OCI-LY7 (cell line): ENCODE results near the gene KRT23. TPM values are rescaled to one million over a fixed set of nuclear protein-coding genes. Genes with fewer than 3 reads are reported as not detected.

ENCODE experiments used
- BruUV-seq: library from RNA; stranded (reverse); fragments of 400-500 nt; replicated peaks from 2 replicates; lab custom pipeline; 2021; lab: Mats Ljungman, UMichigan
- CTCF ChIA-PET: fragments of 300-600 bp; sonication (Branson Sonifier 250); formaldehyde crosslinking; loops from one replicate; lab custom pipeline; 2022; ENCODE audit warnings: antibody characterized with exemption; ENCODE audit not compliant: unreplicated experiment; lab: Charles Lee
- POLR2A ChIA-PET: fragments of 300-600 bp; sonication (Branson Sonifier 250); formaldehyde crosslinking; loops from one replicate; lab custom pipeline; 2022; ENCODE audit warnings: antibody characterized with exemption; lab: Charles Lee
- DNase-seq: peaks from one replicate; pipeline ENCODE4 v3.0.0-alpha.2; 2015; ENCODE audit warnings: low spot score
- H2AFZ ChIP-seq: fragments of 200-600 bp; sonication (generic), shearing (Covaris generic); 2 replicates; pipeline ENCODE4 v1.6.1; 2014; ENCODE audit warnings: mild to moderate bottlenecking, antibody characterized with exemption, low read length, moderate library complexity
- H3K27ac ChIP-seq: fragments of 200-600 bp; sonication (generic); 2 replicates; pipeline ENCODE4 v1.5.1; 2014; ENCODE audit warnings: mixed run types, low read depth, mild to moderate bottlenecking, moderate library complexity, low read length, inconsistent platforms; ENCODE audit not compliant: poor library complexity, severe bottlenecking
- H3K36me3 ChIP-seq: fragments of 200-600 bp; sonication (generic); 2 replicates; pipeline ENCODE4 v1.6.1; 2014; ENCODE audit warnings: mild to moderate bottlenecking, antibody characterized with exemption, low read length, moderate library complexity, mixed read lengths; ENCODE audit not compliant: insufficient read depth
- H3K4me1 ChIP-seq: fragments of 200-600 bp; sonication (generic); 2 replicates; pipeline ENCODE4 v1.5.1; 2014; ENCODE audit warnings: mild to moderate bottlenecking, low read length; ENCODE audit not compliant: insufficient read depth, poor library complexity, severe bottlenecking
- H3K4me2 ChIP-seq: fragments of 200-600 bp; sonication (generic); 2 replicates; pipeline ENCODE4 v1.6.1; 2014; ENCODE audit warnings: mild to moderate bottlenecking, low read length
- H3K4me3 ChIP-seq: fragments of 200-600 bp; sonication (generic); 2 replicates; pipeline ENCODE4 v1.5.1; 2014; ENCODE audit warnings: mild to moderate bottlenecking, low read depth, low read length; ENCODE audit not compliant: poor library complexity, severe bottlenecking
- H3K79me2 ChIP-seq: fragments of 200-600 bp; sonication (generic); 2 replicates; pipeline ENCODE4 v1.6.1; 2016; ENCODE audit warnings: low read depth, mild to moderate bottlenecking, low read length, moderate library complexity, mixed read lengths; ENCODE audit not compliant: insufficient read depth
- H3K9me2 ChIP-seq: fragments of 200-600 bp; sonication (generic); 2 replicates; pipeline ENCODE4 v1.6.1; 2016; ENCODE audit warnings: mild to moderate bottlenecking, low read length, mixed read lengths; ENCODE audit not compliant: insufficient read depth
- H3K9me3 ChIP-seq: fragments of 200-600 bp; sonication (generic); 2 replicates; pipeline ENCODE4 v1.6.1; 2014; ENCODE audit warnings: mild to moderate bottlenecking, mixed run types, low read length, mixed read lengths
- H4K20me1 ChIP-seq: fragments of 200-600 bp; sonication (generic); 2 replicates; pipeline ENCODE4 v1.6.1; 2014; ENCODE audit warnings: mild to moderate bottlenecking, antibody characterized with exemption, low read length, moderate library complexity, mixed read lengths; ENCODE audit not compliant: insufficient read depth
- EZH2phosphoT487 ChIP-seq: fragments of 200-600 bp; sonication (generic); IDR thresholded peaks from 2 replicates; pipeline ENCODE4 v1.6.1; 2018; ENCODE audit warnings: low read depth, borderline replicate concordance, mild to moderate bottlenecking, mixed run types, antibody characterized with exemption, low read length, moderate library complexity, mixed read lengths
- intact Hi-C: fragments of 100-400 bp; cut with micrococcal nuclease; formaldehyde crosslinking; loops from one replicate; pipeline ENCODE4 v1.10.0; 2022; ENCODE audit not compliant: unreplicated experiment
- total RNA-seq, 2 experiments: library from RNA; depleted of rRNA in 1 of 2; stranded (reverse); fragments of >200 nt in 1 of 2; shearing (Covaris generic) in 1 of 2; gene quantifications; 2 replicates each; pipeline ENCODE4 v1.2.3, GENCODE V29; 2014 to 2022
- TF ChIP-seq, protein P1 (sequence below): fragments of 200-600 bp; sonication (generic); conservative IDR thresholded peaks from 2 replicates; pipeline ENCODE4 v1.5.1; 2014; ENCODE audit warnings: mild to moderate bottlenecking, antibody characterized with exemption, low read length, moderate library complexity, mixed read lengths

The KRT23 gene
- total RNA-seq, 2 experiments from 2014 or later: not detected

DNA sequence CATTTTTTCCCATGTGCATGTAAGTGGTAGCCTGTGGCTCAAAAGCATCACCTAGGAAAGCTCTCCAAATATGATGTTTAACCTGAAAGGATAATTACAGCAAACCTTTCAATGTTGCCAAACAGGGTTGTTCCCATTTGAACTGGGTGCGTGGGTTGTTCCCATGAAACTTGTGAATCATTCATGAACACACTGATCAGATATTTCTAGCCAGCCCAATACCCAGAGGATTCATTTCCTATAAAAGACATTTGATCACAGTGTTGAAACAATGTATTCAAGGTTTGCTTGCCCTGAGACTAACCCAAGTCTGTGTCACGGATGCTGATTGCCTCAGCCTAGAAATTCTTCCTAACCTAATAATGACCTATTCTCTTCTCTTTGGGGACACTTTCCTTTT, 16.4 kb upstream of the KRT23 start:
- no peaks in the 10 kb centered on the region for H3K9me3 ChIP-seq
- DNase-seq: no peak
- no peaks in the 10 kb centered on the region for H3K36me3 ChIP-seq
- no peak overlapping the region for H3K4me2 ChIP-seq
- no peaks in the 10 kb centered on the region for H4K20me1 ChIP-seq
- H3K79me2 ChIP-seq: no peaks in the 10 kb centered on the region
- TF ChIP-seq, protein P1, sequence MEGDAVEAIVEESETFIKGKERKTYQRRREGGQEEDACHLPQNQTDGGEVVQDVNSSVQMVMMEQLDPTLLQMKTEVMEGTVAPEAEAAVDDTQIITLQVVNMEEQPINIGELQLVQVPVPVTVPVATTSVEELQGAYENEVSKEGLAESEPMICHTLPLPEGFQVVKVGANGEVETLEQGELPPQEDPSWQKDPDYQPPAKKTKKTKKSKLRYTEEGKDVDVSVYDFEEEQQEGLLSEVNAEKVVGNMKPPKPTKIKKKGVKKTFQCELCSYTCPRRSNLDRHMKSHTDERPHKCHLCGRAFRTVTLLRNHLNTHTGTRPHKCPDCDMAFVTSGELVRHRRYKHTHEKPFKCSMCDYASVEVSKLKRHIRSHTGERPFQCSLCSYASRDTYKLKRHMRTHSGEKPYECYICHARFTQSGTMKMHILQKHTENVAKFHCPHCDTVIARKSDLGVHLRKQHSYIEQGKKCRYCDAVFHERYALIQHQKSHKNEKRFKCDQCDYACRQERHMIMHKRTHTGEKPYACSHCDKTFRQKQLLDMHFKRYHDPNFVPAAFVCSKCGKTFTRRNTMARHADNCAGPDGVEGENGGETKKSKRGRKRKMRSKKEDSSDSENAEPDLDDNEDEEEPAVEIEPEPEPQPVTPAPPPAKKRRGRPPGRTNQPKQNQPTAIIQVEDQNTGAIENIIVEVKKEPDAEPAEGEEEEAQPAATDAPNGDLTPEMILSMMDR: no peak
- TF ChIP-seq EZH2phosphoT487: no peak
- CTCF ChIA-PET: no interaction called here
- BruUV-seq: no TSS peak
- POLR2A ChIA-PET: interaction anchor here (0.6 to 0.7 kb wide), 3 partner anchors 17 to 669 kb away, joined by 3 to 9 read pairs (median 3); no protein-coding TSS in a partner anchor
- no peak overlapping the region for H3K27ac ChIP-seq
- no peaks in the 10 kb centered on the region for H3K9me2 ChIP-seq
- H3K4me1 ChIP-seq: no peaks in the 10 kb centered on the region
- H2AFZ ChIP-seq: no peak overlapping the region
- no peak overlapping the region for H3K4me3 ChIP-seq
- intact Hi-C loops: no loop called here

DNA sequence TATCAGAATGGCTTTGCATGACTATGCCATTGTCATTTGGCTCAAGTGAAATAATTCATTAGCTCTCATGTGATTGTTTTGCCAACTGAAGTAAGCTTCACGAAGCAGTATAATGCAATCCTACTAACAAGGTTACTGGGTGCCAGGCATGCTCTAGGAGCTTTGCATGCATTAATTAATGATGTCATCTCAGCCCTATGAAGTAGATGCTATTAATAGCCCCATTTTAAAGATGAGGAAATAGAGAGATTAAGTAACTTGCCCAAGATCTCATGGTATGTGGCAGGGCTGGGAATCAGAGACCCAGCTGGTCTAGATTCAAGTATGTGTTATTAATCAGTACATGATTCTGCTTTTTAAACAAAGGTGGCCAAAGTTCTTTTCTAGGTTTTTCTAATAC, 15.2 kb upstream of the KRT23 start:
- no TSS peak for BruUV-seq
- H2AFZ ChIP-seq: no peak overlapping the region
- H3K36me3 ChIP-seq: no peaks in the 10 kb centered on the region
- no peak for DNase-seq
- POLR2A ChIA-PET: no interaction called here
- H3K9me3 ChIP-seq: no peaks in the 10 kb centered on the region
- H3K4me2 ChIP-seq: no peak overlapping the region
- H3K79me2 ChIP-seq: no peaks in the 10 kb centered on the region
- H3K9me2 ChIP-seq: no peaks in the 10 kb centered on the region
- no peak overlapping the region for H3K27ac ChIP-seq
- H3K4me1 ChIP-seq: no peaks in the 10 kb centered on the region
- intact Hi-C loops: no loop called here
- no peaks in the 10 kb centered on the region for H4K20me1 ChIP-seq
- H3K4me3 ChIP-seq: no peak overlapping the region
- CTCF ChIA-PET: no interaction called here
- no peak for TF ChIP-seq EZH2phosphoT487
- TF ChIP-seq, protein P1: no peak

DNA sequence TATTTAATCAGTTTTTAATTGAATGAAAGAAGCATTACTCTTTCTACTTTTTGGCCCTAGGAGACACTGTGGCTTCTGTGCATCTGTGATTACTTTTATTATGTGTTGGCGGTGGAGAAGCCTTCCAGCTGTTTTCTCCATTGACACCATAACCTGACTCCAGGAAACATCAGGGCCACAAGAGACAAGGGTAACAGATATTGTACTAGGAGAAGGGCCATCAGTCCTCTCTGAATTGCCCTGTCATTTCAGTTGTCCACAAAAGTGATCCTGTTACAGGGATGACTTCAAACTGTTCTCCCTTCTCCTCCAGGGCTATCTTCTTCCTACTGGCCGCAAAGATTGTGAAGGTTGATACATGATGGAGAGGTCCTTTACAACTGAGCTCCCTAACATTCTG, 14.7 kb upstream of the KRT23 start:
- no peak for TF ChIP-seq EZH2phosphoT487
- ChIA-PET POLR2A (no interaction called here), CTCF (no interaction called here)
- H3K9me2 ChIP-seq: no peaks in the 10 kb centered on the region
- BruUV-seq: no TSS peak
- no peaks in the 10 kb centered on the region for H3K9me3 ChIP-seq
- no peaks in the 10 kb centered on the region for H4K20me1 ChIP-seq
- no peaks in the 10 kb centered on the region for H3K36me3 ChIP-seq
- H3K4me2 ChIP-seq: no peak overlapping the region
- no peak overlapping the region for H3K27ac ChIP-seq
- no peak overlapping the region for H3K4me3 ChIP-seq
- no peaks in the 10 kb centered on the region for H3K4me1 ChIP-seq
- DNase-seq: no peak
- no peak overlapping the region for H2AFZ ChIP-seq
- no peaks in the 10 kb centered on the region for H3K79me2 ChIP-seq
- intact Hi-C loops: no loop called here
